ENCODE measurements around the gene PHLDB3. TPM values are rescaled to one million over a fixed set of nuclear protein-coding genes. Genes with fewer than 3 reads are reported as not detected.
A peak's percentile ranks its signal among the peaks of the same experiment; 100 is the strongest.

The PHLDB3 gene
- total RNA-seq, 1 experiment from 2014 or later, result 8.5 TPM

DNA sequence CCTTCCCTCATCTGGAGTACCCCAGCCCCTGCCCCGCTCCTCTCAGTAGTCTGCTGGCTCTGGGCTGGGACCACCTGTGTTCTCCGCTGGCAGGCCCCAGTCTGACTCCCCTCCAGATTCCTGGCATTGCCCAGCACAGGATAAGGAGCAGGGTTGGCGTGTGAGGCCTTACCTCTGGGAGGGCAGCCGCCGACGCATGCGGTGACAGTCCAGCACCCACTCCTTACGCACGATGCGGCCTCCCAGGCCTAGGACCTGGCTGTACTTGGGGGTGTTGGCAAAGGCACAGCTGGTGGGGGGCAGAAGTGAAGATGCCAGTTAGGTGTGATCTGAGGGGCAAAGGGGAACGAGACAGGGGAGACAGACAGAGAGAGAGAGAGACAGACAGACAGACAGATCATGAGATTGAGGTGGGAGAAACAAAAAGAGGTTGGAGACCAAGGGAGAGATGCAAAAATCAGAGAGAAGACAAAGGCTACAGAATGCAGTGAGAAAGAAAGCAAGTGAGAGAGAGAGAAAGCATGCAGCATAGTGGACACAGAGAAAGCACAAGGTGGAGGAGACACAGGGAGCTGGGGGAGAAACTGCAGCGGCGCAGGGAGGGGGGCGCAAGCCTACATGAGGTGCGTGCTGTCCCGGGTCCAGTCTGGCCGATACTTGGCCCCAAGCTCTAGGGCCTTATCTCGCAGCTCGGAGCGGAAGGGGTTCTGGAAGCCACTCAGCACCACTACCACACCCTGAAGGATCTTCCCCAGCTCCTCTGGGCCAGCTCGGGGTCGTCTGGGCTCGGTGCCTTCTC lies 47.1 kb upstream of the PHLDB3 start:
- no CpG with 5 or more reads among the region's 23 CpGs for WGBS (ENCODE audit: extremely low coverage, insufficient read length, low lambda C conversion rate)
- Histone ChIP-seq H3K79me1 (ENCODE audit: insufficient read depth, low read depth, low read length, poor library complexity, severe bottlenecking) (no peaks in the 10 kb centered on the region), H3K27ac (ENCODE audit: insufficient read length, low read depth, low read length) (no peak overlapping the region), H3K23me2 (ENCODE audit: insufficient read length, low read depth, low read length, poor library complexity, severe bottlenecking) (no peaks in the 10 kb centered on the region), H3K79me2 (ENCODE audit: insufficient read depth, low read length) (no peaks in the 10 kb centered on the region), H2BK12ac (ENCODE audit: insufficient read length, low read depth, low read length) (no peak overlapping the region), H4K5ac (ENCODE audit: insufficient read length, low read depth, low read length) (no peak overlapping the region), H2BK20ac (ENCODE audit: low read depth, low read length, poor library complexity, severe bottlenecking) (no peak overlapping the region), H3K4ac (ENCODE audit: low read depth, low read length) (no peak overlapping the region), H3T11ph (ENCODE audit: low read length) (no peak overlapping the region), H3K18ac (ENCODE audit: insufficient read length, low read depth, low read length) (no peak overlapping the region), H3K56ac (ENCODE audit: insufficient read length, low read depth, low read length) (no peak overlapping the region), H3K23ac (ENCODE audit: insufficient read length, low read depth, low read length) (no peak overlapping the region), H3K9ac (ENCODE audit: extremely low read depth, insufficient read length, low read length) (no peak overlapping the region), H3K14ac (ENCODE audit: insufficient read depth, low read length) (no peak overlapping the region), H3K4me2 (ENCODE audit: insufficient read depth, insufficient read length, low read length) (no peak overlapping the region), H2BK5ac (ENCODE audit: insufficient read length, low read length) (no peak overlapping the region), H2BK120ac (ENCODE audit: low read depth, low read length, poor library complexity, severe bottlenecking) (no peak overlapping the region), H2AK5ac (ENCODE audit: insufficient read length, low read length) (no peak overlapping the region), H3K4me1 (ENCODE audit: insufficient read depth, low read length) (no peaks in the 10 kb centered on the region), H2BK15ac (ENCODE audit: low read depth, low read length) (no peak overlapping the region), H4K8ac (replicated peaks; ENCODE audit: insufficient read length, low read depth, low read length) (no peak overlapping the region), H4K91ac (ENCODE audit: insufficient read length, low read depth, low read length) (no peak overlapping the region), H4K20me1 (ENCODE audit: control insufficient read depth, insufficient read depth, insufficient read length) (no peaks in the 10 kb centered on the region), H3K27me3 (ENCODE audit: insufficient read depth, low read length) (no peaks in the 10 kb centered on the region), H3K9me3 (ENCODE audit: control insufficient read depth, low read depth, low read length) (no peaks in the 10 kb centered on the region), H2AFZ (ENCODE audit: low read length) (no peak overlapping the region)
- Mint-ChIP-seq H3K9me3 (0 out of 5 replicates have a peak, but pooled peaks cover 0 to 2% of the 10 kb centered on the region in 2 experiments), H3K27ac (peak overlapping the region in 2 of 3 experiments; percentile 8 to 25; a peak in 1 of 7 replicates), H3K36me3 (ENCODE audit: insufficient read depth in 1 of 3, low read depth in 3 of 3) (peaks cover 20 to 63% (median 51%) of the 10 kb centered on the region in 3 experiments), H3K27me3 (ENCODE audit: low read depth) (no peaks in the 10 kb centered on the region), H3K4me1 (peaks cover 7 to 11% of the 10 kb centered on the region in 2 experiments), H3K4me3 (no peak overlapping the region)
- no peak for DNase-seq
- no peak for TF ChIP-seq CTCF (conservative IDR thresholded peaks at IDR 0.05)
